HG02763 (cell line): Measurements from ENCODE around the gene RAB3A.

Source experiments
- ATAC-seq: cut with Tn5 transposase; IDR thresholded peaks from one replicate; pipeline ENCODE4 v1.9.1; 2021; ENCODE audit warnings: mild to moderate bottlenecking, moderate library complexity; ENCODE audit not compliant: unreplicated experiment

The RAB3A gene

DNA sequence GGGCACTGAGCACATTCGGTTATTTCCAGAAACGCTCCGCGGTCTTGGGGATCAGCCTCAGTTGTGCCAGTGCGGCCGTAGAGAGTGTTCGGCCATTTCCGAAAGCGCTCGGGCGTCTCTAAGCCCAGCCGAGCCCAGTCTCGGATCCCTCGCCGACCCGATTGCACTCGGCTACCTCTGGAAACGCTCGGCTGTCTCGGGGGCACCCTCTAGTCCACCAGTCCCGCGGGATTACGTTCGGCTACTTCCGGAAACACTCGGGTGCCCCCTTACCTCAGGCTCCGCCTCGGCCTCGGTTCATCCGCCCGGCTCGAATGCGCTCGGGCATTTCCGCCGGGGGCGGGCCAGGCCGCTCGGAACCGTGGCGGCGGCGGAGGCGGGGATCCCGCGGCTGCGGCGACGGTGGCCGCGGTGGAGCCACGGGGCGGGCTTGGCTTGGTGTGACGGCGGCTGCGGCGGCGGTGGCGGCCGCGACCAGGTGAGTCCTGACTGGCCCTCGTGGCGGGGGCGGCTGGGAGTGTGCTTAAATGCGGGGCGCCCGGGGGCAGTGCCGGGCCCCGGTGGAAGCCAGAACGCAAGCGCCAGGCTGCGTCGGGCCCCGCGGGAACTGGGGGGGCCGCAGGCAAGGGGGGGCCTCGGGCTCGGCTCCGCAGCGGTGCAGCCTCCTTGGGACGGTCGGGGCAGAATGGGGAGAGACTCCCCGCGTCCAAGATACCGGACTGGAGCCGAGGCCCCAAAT, 50.9 kb downstream of the RAB3A start, which contains the start of gene PIK3R2:
Gene PIK3R2 (plus strand): TSS at position 347 of the 739 bp plus-strand sequence. CDS start 2,717 bp downstream, outside the sequence.
- peak; percentile 73 for ATAC-seq

- ATAC-seq: peak; percentile 66
Measured at GRCh38 chr19:18152442-18152816, 51.4 kb downstream of the RAB3A start.

GRCh38 chr19:18150776-18151624, 52.8 kb downstream of the RAB3A start:
- no peak for ATAC-seq

DNA sequence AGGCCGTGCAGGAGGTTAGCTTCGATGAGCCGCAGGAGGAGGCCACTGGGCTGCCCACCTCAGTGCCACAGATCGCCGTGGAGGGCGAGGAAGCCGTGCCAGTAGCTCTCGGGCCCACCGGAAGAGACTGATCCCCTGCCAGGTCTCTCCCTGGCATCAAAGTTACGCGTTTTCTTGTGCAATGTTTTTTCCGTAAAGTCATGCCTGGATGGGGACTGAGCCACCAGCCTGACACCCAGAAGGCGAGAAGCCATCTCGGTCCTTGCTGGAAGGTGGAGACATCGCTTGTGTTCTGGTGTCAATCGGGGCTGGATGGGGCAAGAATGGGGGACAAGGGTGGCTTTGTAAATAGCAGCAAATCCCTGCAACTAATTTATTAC, 54.3 kb downstream of the RAB3A start:
- ATAC-seq: no peak

- no peak for ATAC-seq
Measured at GRCh38 chr19:18147396-18147795, 56.4 kb downstream of the RAB3A start.
